ENCODE measurements around the gene GRAMD1A.

GRCh38 chr19:34994286-34994642 lies 5.9 kb upstream of the GRAMD1A start:
- no peak for TF ChIP-seq CTCF (conservative IDR thresholded peaks at IDR 0.05; ENCODE audit: low read length)
- TF ChIP-seq EZH2phosphoT487 (IDR thresholded peaks at IDR 0.05; ENCODE audit: borderline replicate concordance), result no peak
